Liver (tissue), 3 donors: ENCODE results near the gene NDUFB7.
A peak's percentile ranks its signal among the peaks of the same experiment; 100 is the strongest.

Experiments used
- NR2F2 ChIP-seq: IDR thresholded peaks from 2 replicates; pipeline ENCODE4 v1.6.1; 2016; ENCODE audit warnings: antibody characterized with exemption
- TAF1 ChIP-seq: conservative IDR thresholded peaks from 2 replicates; pipeline ENCODE4 v1.6.1; 2016; ENCODE audit warnings: antibody characterized with exemption, mild to moderate bottlenecking
- TF ChIP-seq, protein P1 (sequence below): fragments of 150-350 bp; IDR thresholded peaks from 2 replicates; pipeline ENCODE4 v1.5.1; 2017; ENCODE audit warnings: improper control_type of control experiment, low read depth, low read length; ENCODE audit not compliant: missing input control
- donor health status: healthy.
- donor health status: healthy.

DNA sequence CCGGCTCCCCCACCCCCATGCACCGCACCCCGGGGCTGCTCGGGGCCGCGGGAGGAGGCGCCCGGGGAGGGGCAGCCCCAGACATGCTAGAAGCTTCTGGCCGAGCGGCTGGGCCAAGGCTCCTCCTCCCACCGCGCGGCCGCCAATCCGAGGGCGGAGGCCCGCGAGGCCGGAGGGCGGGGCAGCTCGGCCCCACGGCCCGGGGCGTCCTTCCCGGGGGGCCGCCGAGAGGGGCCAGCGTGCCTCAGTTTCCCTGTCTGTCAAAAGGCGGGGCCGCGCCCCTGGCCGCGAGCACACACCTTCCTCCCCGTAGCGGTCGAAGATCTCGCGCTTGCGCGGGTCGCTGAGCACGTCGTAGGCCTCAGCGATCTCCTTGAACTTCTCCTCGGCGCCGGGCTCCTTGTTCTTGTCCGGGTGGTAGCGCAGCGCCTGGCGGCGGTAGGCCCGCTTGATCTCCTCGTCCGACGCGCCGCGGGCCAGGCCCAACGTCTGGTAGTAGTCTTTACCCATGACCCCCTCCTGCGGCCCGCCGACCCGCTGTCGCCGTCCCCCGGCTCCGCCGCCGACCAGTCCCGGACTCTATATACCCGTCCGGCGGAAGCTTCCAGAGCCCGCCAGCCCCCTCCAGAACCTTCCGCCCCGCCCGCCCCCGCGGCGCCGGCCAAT, 53.9 kb downstream of the NDUFB7 start, which contains the start of gene DNAJB1:
- TF ChIP-seq, protein P1, sequence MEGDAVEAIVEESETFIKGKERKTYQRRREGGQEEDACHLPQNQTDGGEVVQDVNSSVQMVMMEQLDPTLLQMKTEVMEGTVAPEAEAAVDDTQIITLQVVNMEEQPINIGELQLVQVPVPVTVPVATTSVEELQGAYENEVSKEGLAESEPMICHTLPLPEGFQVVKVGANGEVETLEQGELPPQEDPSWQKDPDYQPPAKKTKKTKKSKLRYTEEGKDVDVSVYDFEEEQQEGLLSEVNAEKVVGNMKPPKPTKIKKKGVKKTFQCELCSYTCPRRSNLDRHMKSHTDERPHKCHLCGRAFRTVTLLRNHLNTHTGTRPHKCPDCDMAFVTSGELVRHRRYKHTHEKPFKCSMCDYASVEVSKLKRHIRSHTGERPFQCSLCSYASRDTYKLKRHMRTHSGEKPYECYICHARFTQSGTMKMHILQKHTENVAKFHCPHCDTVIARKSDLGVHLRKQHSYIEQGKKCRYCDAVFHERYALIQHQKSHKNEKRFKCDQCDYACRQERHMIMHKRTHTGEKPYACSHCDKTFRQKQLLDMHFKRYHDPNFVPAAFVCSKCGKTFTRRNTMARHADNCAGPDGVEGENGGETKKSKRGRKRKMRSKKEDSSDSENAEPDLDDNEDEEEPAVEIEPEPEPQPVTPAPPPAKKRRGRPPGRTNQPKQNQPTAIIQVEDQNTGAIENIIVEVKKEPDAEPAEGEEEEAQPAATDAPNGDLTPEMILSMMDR, result no peak
- peak; percentile 67 for TF ChIP-seq TAF1
- TF ChIP-seq NR2F2, result no peak
